Panc1 (cell line): ENCODE results near the gene SBNO2. TPM values are rescaled to one million over a fixed set of nuclear protein-coding genes. Genes with fewer than 3 reads are reported as not detected.

ENCODE experiments used
- ATAC-seq: fragments of 200-7000 bp; cut with Tn5 transposase; 2 replicates; pipeline ENCODE4 v1.9.1; 2020; ENCODE audit warnings: mild to moderate bottlenecking, moderate library complexity
- BruUV-seq: library from RNA; stranded (reverse); fragments of 400-500 nt; replicated peaks from 2 replicates; lab custom pipeline; 2021; lab: Mats Ljungman, UMichigan
- CTCF ChIA-PET: fragments of 300-600 bp; sonication (Branson Sonifier 250); formaldehyde crosslinking; loops from one replicate; lab custom pipeline; 2022; ENCODE audit warnings: antibody characterized with exemption; lab: Charles Lee
- POLR2A ChIA-PET: fragments of 300-600 bp; sonication (Branson Sonifier 250); formaldehyde crosslinking; loops from one replicate; lab custom pipeline; 2022; ENCODE audit warnings: antibody characterized with exemption; lab: Charles Lee
- DNase-seq: peaks from one replicate; pipeline ENCODE4 v3.0.0-alpha.2; 2010; ENCODE audit warnings: low read depth, low spot score
- H3K27ac ChIP-seq: 2 replicates; pipeline ENCODE4 v1.5.1; 2011; ENCODE audit warnings: mild to moderate bottlenecking, low read length, inconsistent platforms
- H3K27me3 ChIP-seq: fragments of 200-500 bp; sonication (Bioruptor generic); 2 replicates; pipeline ENCODE4 v1.6.0; 2014; ENCODE audit warnings: low read length, inconsistent platforms; ENCODE audit not compliant: control insufficient read depth, insufficient read depth
- H3K36me3 ChIP-seq: fragments of 200-500 bp; sonication (Bioruptor generic); 2 replicates; pipeline ENCODE4 v1.5.1; 2014; ENCODE audit warnings: inconsistent platforms, mild to moderate bottlenecking, low read length, moderate library complexity; ENCODE audit not compliant: control insufficient read depth, insufficient read depth
- H3K4me1 ChIP-seq: 2 replicates; pipeline ENCODE4 v1.5.1; 2011; ENCODE audit warnings: inconsistent platforms, mild to moderate bottlenecking, low read length, moderate library complexity; ENCODE audit not compliant: control insufficient read depth, insufficient read depth
- H3K4me3 ChIP-seq, 2 experiments: 2 replicates each; pipeline ENCODE4 v1.5.1; 2011 to 2012; ENCODE audit warnings: low read depth in 2 of 2, low read length in 2 of 2, mild to moderate bottlenecking in 2 of 2, inconsistent platforms in 1 of 2, moderate library complexity in 1 of 2
- H3K9me3 ChIP-seq: fragments of 200-500 bp; sonication (Bioruptor generic); 2 replicates; pipeline ENCODE4 v1.5.1; 2014; ENCODE audit warnings: low read depth, mild to moderate bottlenecking, inconsistent platforms, low read length, moderate library complexity; ENCODE audit not compliant: control insufficient read depth, insufficient read depth
- CTCF ChIP-seq: fragments of 450-650 bp; IDR thresholded peaks from 2 replicates; pipeline ENCODE4 v1.5.1; 2017; ENCODE audit warnings: mild to moderate bottlenecking
- POLR2AphosphoS5 ChIP-seq: IDR thresholded peaks from 2 replicates; pipeline ENCODE4 v1.6.1; 2012; ENCODE audit warnings: mild to moderate bottlenecking, low read depth, low read length, moderate library complexity
- REST ChIP-seq, 2 experiments: IDR thresholded peaks; 2 replicates each; pipeline ENCODE4 v1.6.1; 2011 to 2012; ENCODE audit warnings: low read depth in 2 of 2, control low read depth in 1 of 2, low read length in 1 of 2, mild to moderate bottlenecking in 1 of 2, moderate library complexity in 1 of 2; ENCODE audit not compliant: insufficient read depth in 1 of 2
- SIN3A ChIP-seq: IDR thresholded peaks from 2 replicates; pipeline ENCODE4 v1.6.1; 2012; ENCODE audit warnings: low read depth, mild to moderate bottlenecking, low read length, moderate library complexity, borderline replicate concordance; ENCODE audit not compliant: insufficient read depth
- TCF7L2 ChIP-seq: IDR thresholded peaks from 2 replicates; pipeline ENCODE4 v1.6.1; 2011; ENCODE audit warnings: mild to moderate bottlenecking, low read depth, low read length, inconsistent platforms
- in situ Hi-C: cut with HindIII; loops from 2 replicates; pipeline ENCODE4 v1.10.0; 2016; ENCODE audit warnings: low sequenced_read_pairs, low pct_unique_long_range_greater_than_20kb
- intact Hi-C: fragments of 100-400 bp; cut with micrococcal nuclease; formaldehyde crosslinking; loops from one replicate; pipeline ENCODE4 v1.10.0; 2022; ENCODE audit not compliant: unreplicated experiment
- total RNA-seq: library from RNA; stranded (reverse); gene quantifications from one replicate; pipeline ENCODE4 v1.2.1, GENCODE V29; 2021; ENCODE audit not compliant: unreplicated experiment

Gene SBNO2
- total RNA-seq, 1 experiment from 2014 or later: 101 TPM

GRCh38 chr19:1085676-1086442, 88.2 kb downstream of the SBNO2 start:
- POLR2A ChIA-PET: interaction anchor here (0.6 to 0.8 kb wide), 2 partner anchors 15 to 135 kb away, joined by 3 to 4 read pairs; no protein-coding TSS in a partner anchor
- Histone ChIP-seq H3K36me3 (no peaks in the 10 kb centered on the region), H3K4me3 (no peak overlapping the region), H3K9me3 (no peaks in the 10 kb centered on the region), H3K4me1 (no peaks in the 10 kb centered on the region; the same call in 1 of the 2 replicates), H3K27me3 (no peaks in the 10 kb centered on the region), H3K27ac (no peak overlapping the region)
- intact Hi-C loops (no loop called here), in situ Hi-C loops (no loop called here)
- CTCF ChIA-PET: no interaction called here
- ATAC-seq (peak; percentile 11), DNase-seq (no peak)
- no peak for TF ChIP-seq TCF7L2
- 0 out of 2 replicates have a peak, but pooled peaks have one; percentile 26 for TF ChIP-seq POLR2AphosphoS5
- no peak for TF ChIP-seq SIN3A
- no peak for TF ChIP-seq REST (IDR thresholded peaks at IDR 0.05; ENCODE audit: insufficient read depth in 1 of 2, low read depth in 2 of 2, low read length in 1 of 2)
- TF ChIP-seq CTCF: no peak
- BruUV-seq: no TSS peak

- TF ChIP-seq SIN3A (no peak), REST (IDR thresholded peaks at IDR 0.05; ENCODE audit: insufficient read depth in 1 of 2, low read depth in 2 of 2, low read length in 1 of 2) (no peak), CTCF (no peak), TCF7L2 (no peak), POLR2AphosphoS5 (peak; percentile 44; the same call in 1 of the 2 replicates)
- no peak for ATAC-seq
- ChIA-PET CTCF (no interaction called here), POLR2A (no interaction called here)
- H3K4me1 ChIP-seq: no peaks in the 10 kb centered on the region; the same call in 1 of the 2 replicates
- no peak overlapping the region for H3K4me3 ChIP-seq
- TSS peak; percentile 65 for BruUV-seq
- DNase-seq: no peak
- H3K27me3 ChIP-seq: no peaks in the 10 kb centered on the region
- H3K9me3 ChIP-seq: no peaks in the 10 kb centered on the region
- intact Hi-C loops: no loop called here
- H3K27ac ChIP-seq: no peak overlapping the region
- in situ Hi-C loops: no loop called here
- no peaks in the 10 kb centered on the region for H3K36me3 ChIP-seq
Observed at GRCh38 chr19:1085053-1085658, 88.9 kb downstream of the SBNO2 start.
